Lower leg skin (tissue), 3 donors: ENCODE results near the gene SH3D19.

Experiments
- CTCF ChIP-seq, 3 donors: fragments of 450-650 bp; IDR thresholded peaks; one replicate each; pipeline ENCODE4 v1.5.1; 2016; ENCODE audit warnings: antibody characterized with exemption in 3 of 3, mild to moderate bottlenecking in 3 of 3, moderate library complexity in 2 of 3
- POLR2A ChIP-seq, 2 donors: fragments of 450-650 bp; IDR thresholded peaks; one replicate each; pipeline ENCODE4 v1.6.1; 2016 to 2017; ENCODE audit warnings: antibody characterized with exemption in 2 of 2, mild to moderate bottlenecking in 1 of 2, moderate library complexity in 1 of 2

- no peak for TF ChIP-seq CTCF (IDR thresholded peaks at IDR 0.05)
- TF ChIP-seq POLR2A (IDR thresholded peaks at IDR 0.05) = no peak
These were observed 166.4 kb downstream of the SH3D19 start for GRCh38 chr4:151158979-151159378.
